LNCAP (cell line): ENCODE results near the gene BAIAP2.

ENCODE experiments used
- TF ChIP-seq, protein P1 (sequence below): fragments of 450-650 bp; IDR thresholded peaks from 2 replicates; pipeline ENCODE4 v1.5.1; 2017; ENCODE audit warnings: mild to moderate bottlenecking

BAIAP2 gene

DNA sequence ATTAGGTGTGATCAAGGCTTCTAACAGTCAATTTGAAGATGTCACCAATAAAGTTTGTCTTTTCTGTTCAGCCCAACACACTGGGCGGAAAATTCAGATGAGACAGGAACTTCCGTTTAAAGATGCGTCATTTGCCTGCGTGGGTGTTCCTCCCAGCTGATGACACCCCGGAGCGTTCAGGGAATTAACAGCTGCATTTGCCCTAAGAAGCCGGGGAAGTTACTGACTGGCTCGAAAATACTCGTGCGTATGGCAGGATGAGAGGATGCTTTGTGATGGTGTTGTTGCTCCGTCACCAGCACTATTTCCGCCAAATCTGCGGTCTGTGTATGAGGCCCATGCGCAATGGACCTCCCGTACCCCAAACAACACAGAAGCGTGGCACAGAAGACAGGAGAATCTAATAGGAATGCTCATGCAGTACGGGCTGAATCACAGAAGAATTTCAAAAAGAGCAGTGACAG is 118.4 kb downstream of the BAIAP2 start:
- TF ChIP-seq, protein P1, sequence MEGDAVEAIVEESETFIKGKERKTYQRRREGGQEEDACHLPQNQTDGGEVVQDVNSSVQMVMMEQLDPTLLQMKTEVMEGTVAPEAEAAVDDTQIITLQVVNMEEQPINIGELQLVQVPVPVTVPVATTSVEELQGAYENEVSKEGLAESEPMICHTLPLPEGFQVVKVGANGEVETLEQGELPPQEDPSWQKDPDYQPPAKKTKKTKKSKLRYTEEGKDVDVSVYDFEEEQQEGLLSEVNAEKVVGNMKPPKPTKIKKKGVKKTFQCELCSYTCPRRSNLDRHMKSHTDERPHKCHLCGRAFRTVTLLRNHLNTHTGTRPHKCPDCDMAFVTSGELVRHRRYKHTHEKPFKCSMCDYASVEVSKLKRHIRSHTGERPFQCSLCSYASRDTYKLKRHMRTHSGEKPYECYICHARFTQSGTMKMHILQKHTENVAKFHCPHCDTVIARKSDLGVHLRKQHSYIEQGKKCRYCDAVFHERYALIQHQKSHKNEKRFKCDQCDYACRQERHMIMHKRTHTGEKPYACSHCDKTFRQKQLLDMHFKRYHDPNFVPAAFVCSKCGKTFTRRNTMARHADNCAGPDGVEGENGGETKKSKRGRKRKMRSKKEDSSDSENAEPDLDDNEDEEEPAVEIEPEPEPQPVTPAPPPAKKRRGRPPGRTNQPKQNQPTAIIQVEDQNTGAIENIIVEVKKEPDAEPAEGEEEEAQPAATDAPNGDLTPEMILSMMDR = no peak

DNA sequence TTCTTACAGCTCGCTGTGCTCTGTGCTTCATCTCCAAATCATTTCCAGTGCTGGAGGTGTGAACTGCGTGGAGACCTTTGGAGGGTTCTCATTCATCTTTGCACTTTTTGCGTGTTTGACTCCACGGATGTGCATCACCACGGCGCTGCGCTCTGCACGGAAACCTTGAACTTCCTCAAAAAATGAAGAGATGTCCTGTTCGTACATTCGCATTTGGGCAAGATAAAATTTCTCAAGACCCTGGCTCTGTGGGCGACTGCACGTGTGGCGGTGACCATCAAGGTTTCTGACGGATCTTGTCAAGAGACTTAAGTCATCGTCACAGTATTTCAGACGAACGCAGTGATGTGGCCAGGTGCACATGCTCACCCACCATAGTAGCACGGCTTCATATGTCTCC is 120.0 kb downstream of the BAIAP2 start:
- TF ChIP-seq, protein P1 = no peak

DNA sequence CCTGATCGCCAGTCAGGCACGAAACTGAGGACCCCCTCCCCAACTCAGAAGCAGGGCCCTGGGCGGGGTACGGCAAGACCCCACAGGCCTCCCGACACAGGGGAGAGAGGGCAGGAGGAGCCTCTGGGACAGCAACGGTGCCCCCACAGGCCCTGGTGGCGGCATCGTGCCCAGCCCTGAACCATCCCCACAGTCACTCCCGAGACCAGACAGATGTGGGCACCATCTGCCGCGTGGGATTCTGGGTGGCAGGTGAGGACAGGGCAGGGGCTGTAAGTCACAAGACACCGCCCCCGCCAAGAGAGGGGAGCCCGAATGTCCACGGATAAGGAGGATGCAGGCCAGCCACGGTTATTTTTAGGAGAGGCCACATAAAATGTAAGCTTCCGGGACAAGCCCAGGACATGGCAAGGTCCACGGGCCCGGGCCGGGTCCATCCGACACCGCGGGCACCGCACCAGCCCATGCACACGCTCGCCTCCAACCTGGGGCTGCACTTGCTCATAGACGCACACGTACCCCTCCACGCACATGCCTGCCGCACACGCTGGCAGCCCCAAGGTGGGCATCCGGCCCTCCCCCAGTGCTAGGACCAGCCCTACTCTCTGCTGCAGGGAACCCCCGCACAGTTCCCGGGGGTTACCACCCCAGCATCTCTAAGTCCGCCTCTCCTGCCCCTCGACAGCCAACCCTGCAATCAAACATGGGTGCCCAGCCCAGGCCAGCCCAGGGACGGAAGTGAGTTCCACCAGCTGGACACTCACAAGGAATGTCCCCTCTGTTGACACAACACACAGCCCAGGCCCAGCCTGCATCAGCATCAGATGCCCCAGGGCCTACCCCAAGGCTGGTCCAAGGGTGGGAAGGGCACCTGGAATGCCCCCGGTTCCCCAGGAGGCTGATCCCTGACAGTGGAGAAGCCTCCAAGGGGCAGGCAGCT is 122.2 kb downstream of the BAIAP2 start:
- TF ChIP-seq, protein P1 = no peak

DNA sequence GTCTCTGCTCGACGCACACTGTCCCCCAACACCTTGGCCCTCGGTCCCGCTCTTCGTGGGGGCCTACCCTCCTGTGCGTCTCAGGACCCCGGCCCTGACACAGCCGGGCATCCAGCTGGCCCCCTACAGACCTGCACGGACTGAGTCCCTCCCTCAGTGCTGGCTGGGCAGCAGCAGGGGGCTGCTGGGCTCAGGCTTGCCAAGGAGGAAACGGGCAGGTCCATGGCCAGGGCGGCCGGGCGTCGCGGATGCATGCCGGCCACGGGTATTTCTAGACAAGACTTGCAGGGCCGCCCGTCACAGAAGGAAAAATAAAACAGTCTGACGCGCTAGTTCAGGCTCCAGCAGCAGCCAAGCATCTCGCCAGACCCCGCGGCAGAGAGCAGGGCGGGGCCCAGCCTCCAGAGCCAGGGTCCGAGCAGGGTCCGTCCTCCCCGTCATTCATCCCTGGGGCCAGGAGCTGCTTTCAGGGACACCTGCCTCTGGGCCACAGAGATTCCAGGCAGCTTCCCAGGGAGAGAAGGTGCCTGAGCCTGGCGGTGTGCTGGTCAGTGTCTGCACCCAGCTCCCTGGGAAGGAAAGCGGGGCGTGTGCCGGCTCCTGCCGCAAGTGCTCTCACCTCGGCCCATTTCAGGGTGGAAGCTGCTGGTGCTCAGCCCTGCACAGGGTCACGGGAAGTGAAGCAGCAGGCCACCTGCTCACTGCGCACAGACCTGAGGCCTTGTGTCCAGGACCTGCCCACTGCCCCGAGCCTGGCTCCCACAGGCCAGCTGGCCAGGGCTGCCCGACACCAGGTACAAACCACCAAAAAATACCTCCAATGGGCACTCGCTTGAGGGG is 123.1 kb downstream of the BAIAP2 start:
- TF ChIP-seq, protein P1 = no peak

DNA sequence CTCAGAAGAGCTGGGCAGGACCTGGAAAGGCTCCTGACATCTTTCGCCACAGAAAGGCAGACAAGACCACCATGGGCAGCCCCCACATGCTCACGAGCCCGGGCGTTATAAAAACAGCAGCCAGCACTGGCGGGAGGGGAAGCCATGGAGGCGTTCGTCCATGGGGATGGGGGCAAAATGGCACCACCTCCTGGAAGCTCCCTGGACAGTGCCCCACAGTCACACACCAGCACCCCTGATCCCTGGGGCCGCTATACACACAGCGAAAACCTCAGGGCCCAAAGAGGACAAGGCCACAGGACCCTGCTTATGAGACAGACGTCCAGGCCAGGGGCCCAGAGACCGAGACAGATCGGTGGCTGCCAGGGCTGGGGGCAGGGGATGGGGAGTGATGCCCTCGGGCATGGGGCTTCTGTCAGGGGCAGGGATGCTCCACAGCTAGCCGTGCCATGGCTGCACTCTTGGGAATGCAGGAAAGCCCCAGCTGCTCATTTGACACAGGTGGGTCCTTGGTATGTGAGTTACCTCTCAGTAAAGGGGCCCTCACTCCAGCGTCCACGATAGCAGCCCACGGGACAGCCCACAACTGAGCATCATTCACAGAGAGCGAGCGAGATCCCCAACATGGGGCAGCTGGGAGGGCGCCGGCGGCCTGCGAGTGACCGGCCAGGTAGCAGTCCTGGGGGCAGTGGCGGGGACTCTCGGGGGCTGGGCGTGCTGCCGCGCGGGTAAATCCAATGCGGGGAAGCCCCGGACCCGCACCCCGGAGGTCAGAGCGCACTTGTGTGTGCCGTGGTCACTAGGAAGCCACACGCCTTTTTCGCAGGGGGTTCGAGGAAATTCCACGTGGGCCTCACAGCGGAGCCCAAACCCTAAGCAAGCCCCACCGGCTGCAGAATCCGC is 124.0 kb downstream of the BAIAP2 start:
- TF ChIP-seq, protein P1 = no peak

DNA sequence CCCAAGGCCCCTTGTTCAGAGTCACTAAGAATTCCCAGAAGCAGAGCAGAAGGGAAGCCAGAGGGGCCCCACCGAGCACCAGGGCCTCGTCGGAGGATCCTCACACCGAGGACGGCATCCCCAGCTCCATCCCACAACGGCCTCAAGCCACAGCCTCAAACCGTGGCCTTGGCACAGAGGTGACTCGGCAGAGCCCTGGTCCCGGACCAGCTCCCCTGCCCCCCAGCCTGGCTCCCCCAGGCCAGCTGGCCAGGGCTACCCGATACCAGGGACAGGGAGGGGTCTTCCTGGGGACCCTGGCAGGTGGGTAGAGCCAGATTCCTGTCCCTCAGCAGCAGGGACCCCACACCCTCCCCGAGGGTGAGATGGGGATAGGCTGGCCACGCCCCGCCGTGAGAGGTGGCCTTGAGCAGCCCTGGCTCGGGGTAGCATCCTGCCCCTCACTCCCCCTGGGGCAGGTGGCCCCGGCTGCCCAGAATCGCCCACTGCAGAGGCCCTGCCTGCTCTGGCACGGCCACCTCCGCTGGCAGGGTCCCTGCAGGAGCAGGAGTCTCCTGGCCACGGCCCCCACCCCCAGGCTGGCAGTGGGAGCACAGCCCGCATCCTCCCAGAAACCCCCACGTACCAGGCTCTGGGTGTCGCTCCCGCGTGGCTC is 124.8 kb downstream of the BAIAP2 start:
- TF ChIP-seq, protein P1 = no peak
